Measurements from ENCODE around the gene SERBP1.

The SERBP1 gene

DNA sequence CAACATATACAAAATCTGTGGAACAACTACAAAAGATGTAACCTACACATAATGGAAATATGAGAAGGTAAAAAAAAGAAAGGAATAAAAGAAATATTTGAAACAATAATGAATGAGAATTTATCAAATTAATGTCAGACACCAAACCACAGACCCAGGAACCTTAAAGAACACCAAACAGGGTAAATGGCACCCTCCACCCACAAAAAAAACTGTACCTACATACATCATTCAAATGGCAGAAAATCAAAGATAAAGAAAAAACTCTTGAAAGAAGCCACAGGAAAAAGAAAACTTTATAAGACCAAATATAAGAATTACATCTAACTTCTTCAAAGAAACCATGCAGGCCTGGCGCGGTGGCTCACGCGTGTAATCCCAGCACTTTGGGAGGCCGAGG is 68.6 kb downstream of the SERBP1 start:
- no peak for DNase-seq (ENCODE audit: low spot score)

DNA sequence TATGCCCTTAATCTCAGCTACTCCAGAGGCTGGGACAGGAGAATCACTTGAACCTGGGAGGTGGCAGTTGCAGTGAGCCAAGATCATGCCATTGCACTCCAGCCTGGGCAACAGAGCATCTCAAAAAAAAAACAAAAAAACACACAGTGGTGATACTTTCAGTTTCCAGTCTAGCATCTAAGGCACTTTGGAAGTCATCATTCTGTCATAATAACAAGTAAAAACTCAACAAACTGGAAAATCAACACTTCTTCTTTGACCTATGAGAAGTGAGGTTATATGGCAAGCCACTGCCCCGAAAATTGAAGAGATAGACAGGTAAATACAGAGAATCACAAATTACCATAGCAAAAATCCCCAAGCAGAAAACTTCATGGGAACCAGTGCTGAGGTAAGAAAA is 70.6 kb downstream of the SERBP1 start:
- DNase-seq (ENCODE audit: low spot score): no peak
